ENCODE data around the gene NR1H4. TPM values are rescaled to one million over a fixed set of nuclear protein-coding genes. Genes with fewer than 3 reads are reported as not detected.
"Not testable (repeated sequence)": the region's sequence is repeated elsewhere in the genome, so short reads cannot be mapped to it uniquely, and the experiment has no call there.

Gene NR1H4
- total RNA-seq, 1 experiment from 2014 or later, result not detected

GRCh38 chr12:100468126-100468525 is 5.5 kb upstream of the NR1H4 start:
- no peak for DNase-seq (ENCODE audit: extremely low read depth, low read depth)

GRCh38 chr12:100472325-100472724 is 1.3 kb upstream of the NR1H4 start:
- no peak for DNase-seq (ENCODE audit: extremely low read depth, low read depth)

- DNase-seq (ENCODE audit: extremely low read depth, low read depth), result no peak
Observed at GRCh38 chr12:100473050-100473715, 483 bp upstream of the NR1H4 start.

- DNase-seq (ENCODE audit: extremely low read depth, low read depth), result no peak
Observed at GRCh38 chr12:100474617-100475016, 951 bp downstream of the NR1H4 start.

DNA sequence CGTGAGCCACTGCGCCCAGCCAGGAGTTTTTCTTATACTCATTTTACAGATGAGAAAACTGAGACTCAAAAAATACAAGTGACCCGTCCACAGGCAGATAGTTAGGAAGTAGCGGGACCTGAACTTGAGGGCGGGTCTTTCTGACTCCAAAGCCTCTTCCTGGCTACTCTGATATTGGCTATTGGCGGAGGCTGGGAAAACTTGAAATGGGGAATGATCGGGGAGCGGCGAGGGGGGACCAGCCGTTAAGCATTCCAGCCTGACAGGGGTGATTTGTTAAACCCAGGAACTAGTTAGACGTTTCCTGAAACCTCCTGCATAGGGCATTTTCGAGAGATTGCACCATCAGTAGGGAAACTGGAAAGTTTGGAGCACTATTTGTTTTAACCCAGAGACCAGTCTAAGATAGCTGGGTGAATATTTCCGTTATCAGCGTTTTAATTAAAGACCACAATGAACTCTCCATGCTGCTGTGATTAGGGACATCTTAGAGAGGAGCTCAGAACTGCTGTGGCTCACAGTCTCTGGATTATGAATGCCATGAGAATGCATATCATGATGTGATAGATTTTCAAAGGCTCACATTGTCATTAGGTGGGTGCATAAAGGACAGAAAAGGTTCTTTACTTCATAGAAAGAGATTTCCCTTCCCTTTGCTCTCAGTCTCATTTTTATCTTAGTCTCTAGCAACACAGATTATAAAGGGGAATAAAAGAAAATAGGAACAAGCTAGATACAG is 2.5 kb downstream of the NR1H4 start:
- no peak for DNase-seq (ENCODE audit: extremely low read depth, low read depth)

- no peak for DNase-seq (ENCODE audit: extremely low read depth, low read depth)
Observed at GRCh38 chr12:100481021-100481420, 7.4 kb downstream of the NR1H4 start.

- no peak for DNase-seq (ENCODE audit: extremely low read depth, low read depth)
Observed at GRCh38 chr12:100484183-100484886, 10.7 kb downstream of the NR1H4 start.

DNA sequence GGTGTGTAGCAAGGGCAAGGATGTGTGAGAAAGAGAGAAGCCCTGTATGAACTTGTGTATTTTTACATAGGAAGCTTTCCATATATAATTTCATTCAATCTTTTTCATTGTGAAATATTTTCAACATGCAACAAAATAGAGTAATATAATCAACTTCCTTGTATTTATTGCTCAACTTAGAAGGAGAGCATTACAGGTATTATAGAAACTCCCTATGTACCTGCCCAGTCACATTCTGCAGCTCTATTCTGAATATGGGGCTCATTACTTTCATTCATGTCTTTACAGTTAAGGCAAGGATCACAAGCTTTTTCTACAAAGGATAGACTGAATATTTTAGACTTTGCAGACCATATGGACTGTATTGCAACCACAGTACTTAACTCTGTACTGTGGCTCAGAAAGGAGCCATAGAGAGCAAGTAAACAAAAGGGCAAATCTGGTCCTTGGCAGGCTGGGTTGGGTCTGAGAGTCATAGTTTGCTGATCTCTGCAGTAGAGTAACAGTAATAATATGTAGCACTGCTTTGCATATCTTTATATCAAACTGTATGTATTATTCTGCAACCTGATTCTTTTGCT is 11.3 kb downstream of the NR1H4 start:
- DNase-seq (ENCODE audit: extremely low read depth, low read depth), result no peak

GRCh38 chr12:100485983-100486382 is 12.3 kb downstream of the NR1H4 start:
- no peak for DNase-seq (ENCODE audit: extremely low read depth, low read depth)

GRCh38 chr12:100489251-100489820 is 15.7 kb downstream of the NR1H4 start:
- DNase-seq (ENCODE audit: extremely low read depth, low read depth), result no peak

GRCh38 chr12:100490056-100490455 is 16.4 kb downstream of the NR1H4 start:
- DNase-seq (ENCODE audit: extremely low read depth, low read depth), result no peak

DNA sequence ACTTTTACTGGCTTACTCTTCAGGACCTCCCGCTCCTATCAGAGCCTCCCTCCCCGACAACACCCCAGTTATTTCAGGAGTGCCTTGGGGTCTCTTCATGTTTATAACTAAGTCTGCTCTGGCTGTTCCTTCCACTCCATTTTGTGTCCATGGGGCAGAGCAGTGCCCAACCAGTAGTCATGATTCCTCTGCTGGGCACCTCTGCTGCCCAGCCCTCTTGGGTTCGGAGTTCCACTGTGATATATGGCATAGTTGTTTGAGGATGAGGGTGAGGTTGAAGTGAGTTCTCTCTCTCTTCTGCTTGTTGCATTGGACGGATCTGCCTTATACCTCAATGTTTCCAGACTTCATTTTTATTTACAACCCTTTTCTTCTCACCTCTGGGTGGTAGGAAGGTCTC is 17.4 kb downstream of the NR1H4 start:
- DNase-seq (ENCODE audit: extremely low read depth, low read depth), result no peak

GRCh38 chr12:100493396-100494012 is 19.8 kb downstream of the NR1H4 start:
- DNase-seq (ENCODE audit: extremely low read depth, low read depth), result no peak

DNA sequence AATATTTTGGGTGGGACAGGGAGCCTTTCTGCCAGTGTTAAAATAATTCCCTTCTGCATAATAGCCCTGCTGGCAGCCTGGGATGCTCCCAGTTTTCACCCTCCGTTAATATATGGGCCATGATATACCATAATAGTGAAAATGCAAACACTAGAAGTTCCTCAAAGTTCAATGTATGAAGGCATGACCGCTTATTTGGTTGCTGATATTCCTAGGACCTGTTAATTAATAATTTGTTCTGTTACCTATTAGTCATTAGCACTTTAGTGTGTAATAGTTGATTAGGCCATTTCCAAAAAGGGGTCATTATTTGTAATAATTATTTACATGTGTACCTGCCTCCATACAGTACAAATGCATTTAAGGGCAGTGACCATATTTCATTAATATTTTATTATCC is 20.4 kb downstream of the NR1H4 start:
- no peak for DNase-seq (ENCODE audit: extremely low read depth, low read depth)

GRCh38 chr12:100494538-100494937 is 20.9 kb downstream of the NR1H4 start:
- DNase-seq (ENCODE audit: extremely low read depth, low read depth), result no peak

GRCh38 chr12:100497105-100497795 is 23.6 kb downstream of the NR1H4 start:
- no peak for DNase-seq (ENCODE audit: extremely low read depth, low read depth)

GRCh38 chr12:100498141-100498540 is 24.5 kb downstream of the NR1H4 start:
- no peak for DNase-seq (ENCODE audit: extremely low read depth, low read depth)

- no peak for DNase-seq (ENCODE audit: extremely low read depth, low read depth)
Observed at GRCh38 chr12:100499416-100499815, 25.8 kb downstream of the NR1H4 start.

GRCh38 chr12:100502718-100503117 is 29.1 kb downstream of the NR1H4 start:
- not testable (repeated sequence) for DNase-seq (ENCODE audit: extremely low read depth, low read depth)

DNA sequence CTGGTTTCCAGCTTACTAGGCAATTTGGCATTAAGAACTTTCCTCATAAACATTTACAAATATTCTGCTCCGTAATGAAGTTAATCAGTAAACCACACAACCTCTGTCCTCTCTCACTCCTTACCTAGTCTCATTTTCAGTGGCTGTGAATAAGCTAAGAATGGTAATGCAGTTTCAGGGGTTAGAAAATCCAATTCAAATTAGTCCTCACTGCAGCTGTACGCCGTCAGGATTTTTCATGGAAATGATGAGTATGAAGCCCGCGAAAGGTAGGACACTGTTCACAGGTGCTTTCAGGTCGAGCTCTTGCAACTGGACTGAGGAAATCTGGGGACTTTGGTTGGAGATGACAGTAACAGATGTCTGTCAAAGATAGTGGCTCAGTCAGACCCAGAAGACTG is 29.6 kb downstream of the NR1H4 start:
- DNase-seq (ENCODE audit: extremely low read depth, low read depth), result no peak

Measured in NCI-H460 (cell line).